ENCODE data around the gene ZSCAN5A.
"Not testable (repeated sequence)": the region's sequence is repeated elsewhere in the genome, so short reads cannot be mapped to it uniquely, and the experiment has no call there.

Gene ZSCAN5A

DNA sequence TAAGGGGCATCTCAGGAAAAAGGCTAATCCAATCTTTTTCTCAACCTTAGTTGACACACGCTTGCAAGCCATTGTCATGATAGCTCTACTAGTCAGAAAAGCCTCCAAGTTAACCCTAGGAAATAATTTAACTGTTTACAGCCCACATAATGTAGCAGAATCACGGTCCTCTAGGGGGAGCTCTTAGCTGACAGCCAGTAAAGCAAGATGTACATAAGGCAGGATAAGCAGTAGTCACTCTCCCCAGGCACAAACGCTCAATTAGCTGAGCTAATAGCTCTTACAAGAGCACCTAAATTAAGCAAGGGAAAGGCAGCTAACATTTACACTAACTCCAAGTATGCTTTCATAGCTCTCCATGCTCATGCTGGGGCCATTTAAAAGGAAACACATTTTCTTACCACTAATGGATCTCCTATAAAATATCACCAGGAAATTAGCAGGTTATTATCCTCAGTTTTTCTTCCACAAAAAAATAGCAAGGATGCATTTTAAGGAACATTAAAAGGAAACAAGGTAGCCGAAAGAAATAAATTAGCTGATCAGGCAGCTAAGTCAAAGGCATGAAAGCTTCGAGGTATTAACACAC is 33.7 kb upstream of the ZSCAN5A start:
- no peak for DNase-seq (ENCODE audit: low read depth, low spot score)

DNA sequence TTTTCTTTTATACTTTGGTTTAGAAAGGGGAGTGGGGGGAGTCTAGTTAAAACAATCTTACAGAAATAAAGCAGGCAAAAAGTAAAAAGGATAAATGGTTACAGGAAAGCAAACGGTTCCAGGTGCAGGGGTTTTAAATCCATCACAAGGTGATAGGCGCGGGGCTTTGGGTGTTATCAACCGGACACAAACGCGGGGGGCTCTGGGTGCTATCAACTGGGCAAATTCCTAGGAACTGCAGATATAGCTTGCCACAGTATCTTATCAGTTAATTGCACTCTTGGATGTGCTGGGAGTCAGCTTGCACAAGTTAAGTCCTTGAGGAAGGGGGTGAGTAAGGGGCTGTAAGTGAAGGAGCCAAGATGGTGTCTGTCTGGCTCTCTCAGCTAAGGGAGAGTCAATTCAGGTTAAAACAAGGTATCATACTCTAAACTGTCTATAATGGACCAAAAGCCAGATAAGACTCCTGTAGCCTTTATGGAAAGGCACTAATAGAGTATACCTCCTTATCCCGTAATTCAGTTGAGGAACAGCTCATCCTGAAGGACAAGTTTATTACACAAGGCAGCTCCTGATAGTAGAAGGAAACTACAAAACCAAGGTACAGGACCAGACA is 32.6 kb upstream of the ZSCAN5A start:
- in situ Hi-C loops (cut with HindIII; ENCODE audit: low sequenced_read_pairs) = no loop called here
- TF ChIP-seq, protein P1, sequence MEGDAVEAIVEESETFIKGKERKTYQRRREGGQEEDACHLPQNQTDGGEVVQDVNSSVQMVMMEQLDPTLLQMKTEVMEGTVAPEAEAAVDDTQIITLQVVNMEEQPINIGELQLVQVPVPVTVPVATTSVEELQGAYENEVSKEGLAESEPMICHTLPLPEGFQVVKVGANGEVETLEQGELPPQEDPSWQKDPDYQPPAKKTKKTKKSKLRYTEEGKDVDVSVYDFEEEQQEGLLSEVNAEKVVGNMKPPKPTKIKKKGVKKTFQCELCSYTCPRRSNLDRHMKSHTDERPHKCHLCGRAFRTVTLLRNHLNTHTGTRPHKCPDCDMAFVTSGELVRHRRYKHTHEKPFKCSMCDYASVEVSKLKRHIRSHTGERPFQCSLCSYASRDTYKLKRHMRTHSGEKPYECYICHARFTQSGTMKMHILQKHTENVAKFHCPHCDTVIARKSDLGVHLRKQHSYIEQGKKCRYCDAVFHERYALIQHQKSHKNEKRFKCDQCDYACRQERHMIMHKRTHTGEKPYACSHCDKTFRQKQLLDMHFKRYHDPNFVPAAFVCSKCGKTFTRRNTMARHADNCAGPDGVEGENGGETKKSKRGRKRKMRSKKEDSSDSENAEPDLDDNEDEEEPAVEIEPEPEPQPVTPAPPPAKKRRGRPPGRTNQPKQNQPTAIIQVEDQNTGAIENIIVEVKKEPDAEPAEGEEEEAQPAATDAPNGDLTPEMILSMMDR (IDR thresholded peaks at IDR 0.05; ENCODE audit: low read depth, low read length) = no peak
- H3K4me3 ChIP-seq (ENCODE audit: low read depth, low read length) = no peak overlapping the region
- no peak for DNase-seq (ENCODE audit: low read depth, low spot score)

More for the DNA sequence above, 33.7 kb upstream of the ZSCAN5A start:
- H3K4me3 ChIP-seq (ENCODE audit: low read depth, low read length) = no peak overlapping the region
- in situ Hi-C loops (cut with HindIII; ENCODE audit: low sequenced_read_pairs) = no loop called here
- TF ChIP-seq, protein P1 (IDR thresholded peaks at IDR 0.05; ENCODE audit: low read depth, low read length) = peak; percentile 9

DNA sequence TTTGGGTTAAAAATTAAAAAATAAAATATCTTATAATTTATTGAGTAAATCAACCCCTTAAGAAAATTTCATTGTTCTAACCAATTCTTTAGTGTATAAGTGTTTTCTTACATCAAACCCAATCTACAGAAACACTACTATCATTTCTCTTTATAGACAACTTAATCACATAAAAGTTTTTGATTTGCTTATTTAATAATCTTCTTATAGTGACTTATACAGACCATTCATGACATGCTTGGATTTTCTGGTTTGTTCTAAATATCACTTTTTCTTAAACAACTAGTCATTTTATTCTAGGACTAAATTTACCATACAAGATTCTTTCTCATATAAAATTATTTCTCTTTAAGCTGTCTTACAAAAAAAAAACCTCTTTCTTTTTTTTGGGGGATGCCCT is 27.3 kb upstream of the ZSCAN5A start:
- TF ChIP-seq, protein P1 (IDR thresholded peaks at IDR 0.05; ENCODE audit: low read depth, low read length) = no peak

DNA sequence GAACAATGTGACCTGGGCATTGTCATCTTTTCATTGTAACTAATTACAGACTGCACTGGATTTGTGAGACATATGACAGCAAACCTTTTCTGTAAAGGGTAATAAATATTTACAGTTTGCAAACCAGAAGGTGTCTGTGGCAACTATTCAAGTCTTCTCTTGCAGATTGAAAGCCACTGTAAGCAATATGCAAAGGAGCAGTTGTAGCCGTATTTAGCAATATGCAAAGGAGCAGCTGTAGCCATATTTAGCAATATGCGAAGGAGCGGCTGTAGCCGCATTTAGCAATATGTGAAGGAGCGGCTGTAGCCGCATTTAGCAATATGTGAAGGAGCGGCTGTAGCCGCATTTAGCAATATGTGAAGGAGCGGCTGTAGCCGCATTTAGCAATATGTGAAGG is 24.4 kb upstream of the ZSCAN5A start:
- DNase-seq (ENCODE audit: low read depth, low spot score); in situ Hi-C loops (cut with HindIII; ENCODE audit: low sequenced_read_pairs); H3K4me3 ChIP-seq (ENCODE audit: low read depth, low read length): not testable (repeated sequence)

More for the DNA sequence above, 27.3 kb upstream of the ZSCAN5A start:
- peak; percentile 4 for DNase-seq (ENCODE audit: low read depth, low spot score)
- in situ Hi-C loops (cut with HindIII; ENCODE audit: low sequenced_read_pairs) = no loop called here
- no peak overlapping the region for H3K4me3 ChIP-seq (ENCODE audit: low read depth, low read length)

DNA sequence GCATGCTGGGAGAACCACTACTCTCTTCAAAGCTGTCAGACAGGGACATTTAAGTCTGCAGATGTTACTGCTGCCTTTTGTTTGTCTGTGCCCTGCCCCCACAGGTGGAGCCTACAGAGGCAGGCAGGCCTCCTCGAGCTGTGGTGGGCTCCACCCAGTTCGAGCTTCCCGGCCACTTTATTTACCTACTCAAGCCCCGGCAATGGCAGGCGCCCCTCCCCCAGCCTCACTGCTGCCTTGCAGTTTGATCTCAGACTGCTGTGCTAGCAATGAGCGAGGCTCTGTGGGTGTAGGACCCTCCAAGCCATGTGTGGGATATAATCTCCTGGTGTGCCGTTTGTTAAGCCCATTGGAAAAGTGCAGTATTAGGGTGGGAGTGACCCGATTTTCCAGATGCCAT is 22.4 kb upstream of the ZSCAN5A start:
- H3K4me3 ChIP-seq (ENCODE audit: low read depth, low read length); DNase-seq (ENCODE audit: low read depth, low spot score); in situ Hi-C loops (cut with HindIII; ENCODE audit: low sequenced_read_pairs): not testable (repeated sequence)

DNA sequence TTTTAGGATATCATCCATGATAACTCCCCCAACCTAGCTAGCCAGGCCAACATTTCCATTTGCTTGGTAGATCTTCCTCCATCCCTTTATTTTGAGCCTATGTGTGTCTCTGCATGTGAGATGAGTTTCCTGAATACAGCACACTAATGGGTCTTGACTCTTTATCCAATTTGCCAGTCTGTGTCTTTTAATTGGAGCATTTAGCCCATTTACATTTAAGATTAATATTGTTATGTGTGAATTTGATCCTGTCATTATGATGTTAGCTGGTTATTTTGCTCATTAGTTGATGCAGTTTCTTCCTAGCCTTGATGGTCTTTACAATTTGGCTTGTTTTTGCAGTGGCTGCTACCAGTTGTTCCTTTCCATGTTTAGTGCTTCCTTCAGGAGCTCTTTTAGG is 20.7 kb upstream of the ZSCAN5A start:
- DNase-seq (ENCODE audit: low read depth, low spot score); in situ Hi-C loops (cut with HindIII; ENCODE audit: low sequenced_read_pairs); H3K4me3 ChIP-seq (ENCODE audit: low read depth, low read length): not testable (repeated sequence)

DNA sequence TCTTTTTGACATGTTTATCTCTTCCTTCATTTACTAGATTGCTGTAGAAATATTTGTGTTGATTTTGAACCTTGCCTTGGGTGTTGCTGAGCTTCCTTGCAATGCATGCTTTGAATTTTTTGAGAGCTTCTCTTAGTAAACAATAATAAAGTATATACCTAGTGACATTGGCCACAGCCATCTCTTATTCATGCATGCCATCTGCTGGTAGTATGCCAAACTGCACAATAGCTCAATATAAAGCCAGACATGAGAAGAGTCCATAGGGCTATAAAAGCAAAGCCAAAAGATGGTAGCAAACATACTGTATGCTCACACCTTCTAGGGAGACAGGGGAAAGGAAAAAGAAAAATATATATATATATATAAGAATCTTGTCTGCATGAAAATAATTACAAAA is 18.9 kb upstream of the ZSCAN5A start:
- no peak overlapping the region for H3K4me3 ChIP-seq (ENCODE audit: low read depth, low read length)
- in situ Hi-C loops (cut with HindIII; ENCODE audit: low sequenced_read_pairs) = no loop called here
- peak; percentile 47 for DNase-seq (ENCODE audit: low read depth, low spot score)
- TF ChIP-seq, protein P1 (IDR thresholded peaks at IDR 0.05; ENCODE audit: low read depth, low read length) = peak; percentile 73

DNA sequence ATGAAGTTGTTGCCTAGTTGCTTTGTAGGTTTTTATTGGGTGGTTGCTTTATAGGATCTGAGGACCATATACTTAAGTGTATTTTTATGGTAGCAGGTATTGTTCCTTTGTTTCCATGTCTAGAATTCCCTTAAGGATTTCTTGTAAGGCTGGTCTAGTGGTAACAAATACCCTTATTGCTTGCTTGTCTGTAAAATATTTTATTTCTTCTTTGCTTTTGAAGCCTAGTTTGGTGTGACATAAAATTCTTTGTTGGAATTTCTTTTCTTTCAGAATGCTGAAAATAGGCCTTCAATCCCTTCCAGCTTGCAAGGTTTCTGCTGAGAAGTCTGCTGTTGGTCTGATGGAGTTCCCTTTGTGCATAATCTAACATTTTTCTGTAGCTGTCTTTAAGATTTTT is 18.1 kb upstream of the ZSCAN5A start:
- in situ Hi-C loops (cut with HindIII; ENCODE audit: low sequenced_read_pairs) = no loop called here
- TF ChIP-seq, protein P1 (IDR thresholded peaks at IDR 0.05; ENCODE audit: low read depth, low read length) = no peak
- DNase-seq (ENCODE audit: low read depth, low spot score) = no peak
- no peak overlapping the region for H3K4me3 ChIP-seq (ENCODE audit: low read depth, low read length)

Measured in astrocyte of the spinal cord (primary cell).